T-helper 17 cell (primary cell): ENCODE results near the gene LIMS2. TPM values are rescaled to one million over a fixed set of nuclear protein-coding genes. Genes with fewer than 3 reads are reported as not detected.

ENCODE experiments used
- ATAC-seq: fragments of 150-1000 bp; cut with Tn5 transposase; 2 replicates; pipeline ENCODE4 v1.10.0; 2021; ENCODE audit warnings: mild to moderate bottlenecking, moderate library complexity
- DNase-seq, 3 donors: peaks; one replicate each; pipeline versions ENCODE4 v3.0.0 to v3.0.0-alpha.2; 2020 to 2021
- H3K9me3 ChIP-seq: one replicate; pipeline ENCODE4 v1.7.0; 2013; ENCODE audit warnings: low read length, mild to moderate bottlenecking; ENCODE audit not compliant: control insufficient read depth, poor library complexity, severe bottlenecking
- H3K27ac Mint-ChIP-seq: one replicate; pipeline ENCODE4 v1.8.0; 2022; ENCODE audit warnings: mild to moderate bottlenecking, moderate library complexity, mixed read lengths
- H3K27me3 Mint-ChIP-seq: one replicate; pipeline ENCODE4 v1.8.0; 2022; ENCODE audit warnings: mixed read lengths
- H3K36me3 Mint-ChIP-seq: one replicate; pipeline ENCODE4 v1.8.0; 2022; ENCODE audit warnings: low read depth, mixed read lengths
- H3K4me1 Mint-ChIP-seq: one replicate; pipeline ENCODE4 v1.8.0; 2022; ENCODE audit warnings: mild to moderate bottlenecking, mixed read lengths
- H3K4me3 Mint-ChIP-seq: one replicate; pipeline ENCODE4 v1.8.0; 2022; ENCODE audit warnings: mild to moderate bottlenecking, moderate library complexity, mixed read lengths
- total RNA-seq, 4 donors: library from RNA in 2 of 4; stranded (reverse) in 2 of 4; gene quantifications; one replicate each; pipeline ENCODE4 v1.2.3 and lab custom pipeline; 2022 to 2026

Gene LIMS2
- total RNA-seq, 2 donors from 2014 or later: 2.9 to 7.7 TPM

GRCh38 chr2:127678531-127678930 is 3.2 kb upstream of the LIMS2 start:
- H3K9me3 ChIP-seq: no peaks in the 10 kb centered on the region
- ATAC-seq (no peak), DNase-seq (no peak)
- Mint-ChIP-seq H3K27me3 (peaks cover 53% of the 10 kb centered on the region), H3K4me3 (no peak overlapping the region), H3K27ac (no peak overlapping the region), H3K4me1 (peaks cover 11% of the 10 kb centered on the region), H3K36me3 (peaks cover 9% of the 10 kb centered on the region)

DNA sequence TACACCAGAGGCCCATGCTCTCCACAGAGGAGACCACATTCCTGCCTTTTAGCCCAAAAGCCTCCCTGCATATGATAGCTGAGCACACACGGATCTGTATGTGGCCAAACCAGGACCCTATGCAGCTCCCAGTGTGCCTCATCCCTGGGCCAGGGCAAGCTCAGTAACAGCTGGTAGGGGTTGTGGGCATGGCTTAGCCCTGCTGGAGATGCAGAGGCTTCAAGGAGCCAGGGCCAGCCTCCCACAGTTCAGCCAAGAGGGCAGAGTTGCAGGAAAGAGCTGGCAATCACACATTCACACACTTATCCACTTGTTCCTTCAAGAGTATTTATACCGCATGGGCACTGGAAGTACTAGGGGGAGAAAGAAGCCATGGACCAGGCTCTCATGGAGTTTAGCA is 1.6 kb upstream of the LIMS2 start:
- DNase-seq: no peak
- H3K4me1 Mint-ChIP-seq: peaks cover 16% of the 10 kb centered on the region
- peaks cover 14% of the 10 kb centered on the region for H3K36me3 Mint-ChIP-seq
- H3K4me3 Mint-ChIP-seq: peak overlapping the region; percentile 21
- ATAC-seq: no peak
- no peaks in the 10 kb centered on the region for H3K9me3 ChIP-seq
- H3K27ac Mint-ChIP-seq: no peak overlapping the region
- peaks cover 69% of the 10 kb centered on the region for H3K27me3 Mint-ChIP-seq

DNA sequence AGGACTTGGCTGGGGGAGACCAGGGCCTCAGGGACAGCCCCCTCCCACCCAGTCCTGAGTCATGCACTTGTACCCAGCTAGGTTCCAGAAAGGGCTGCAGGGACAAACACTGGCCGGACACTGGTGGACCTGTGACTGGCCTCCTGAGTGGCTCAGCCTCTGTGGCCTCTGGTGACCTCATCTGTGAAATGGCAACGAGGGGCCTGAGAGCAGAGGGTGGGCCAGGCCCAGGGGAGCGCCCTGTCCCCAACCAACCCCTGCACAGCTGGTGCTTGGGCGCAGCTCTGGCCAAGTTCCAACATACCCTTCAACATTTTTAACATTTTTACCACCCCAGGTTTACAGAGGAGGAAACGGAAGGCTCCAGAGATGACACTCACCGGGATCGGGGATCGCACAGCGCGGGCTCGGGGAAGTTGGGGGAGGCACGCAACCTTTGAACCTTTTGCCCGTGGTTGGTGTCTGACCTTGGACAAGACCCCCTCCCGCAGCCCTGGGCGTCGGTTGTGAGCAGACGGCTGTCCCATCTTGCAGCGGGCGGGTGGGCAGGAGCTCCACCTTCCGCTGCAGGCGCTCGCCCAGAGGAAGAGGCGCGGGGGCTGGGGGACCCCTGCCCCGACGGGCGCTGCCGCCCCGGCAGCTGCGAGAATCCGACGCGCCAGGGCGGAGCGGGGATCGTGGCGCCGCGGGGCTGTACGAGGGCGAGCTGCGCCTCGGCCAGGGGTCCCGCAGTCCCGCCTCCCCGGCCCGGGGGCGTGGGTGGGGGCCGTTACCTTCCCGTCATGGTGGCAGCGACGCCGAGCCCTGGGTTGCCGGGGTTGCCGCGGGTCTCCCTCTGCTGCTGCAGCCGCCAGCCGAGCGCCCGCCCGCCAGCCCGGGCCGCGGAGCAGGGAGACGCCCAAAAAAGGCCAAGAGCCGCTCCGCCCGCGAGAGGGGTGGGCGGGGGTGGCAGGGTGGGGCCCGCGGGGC is 805 bp downstream of the LIMS2 start:
- ATAC-seq: peak; percentile 59
- H3K9me3 ChIP-seq: no peaks in the 10 kb centered on the region
- Mint-ChIP-seq H3K36me3 (peaks cover 14% of the 10 kb centered on the region), H3K4me3 (peak overlapping the region; percentile 82), H3K27ac (peak overlapping the region; percentile 19), H3K4me1 (peaks cover 16% of the 10 kb centered on the region), H3K27me3 (peaks cover 81% of the 10 kb centered on the region)
- DNase-seq: no peak

GRCh38 chr2:127673291-127674069 is 1.9 kb downstream of the LIMS2 start:
- Mint-ChIP-seq H3K36me3 (peaks cover 11% of the 10 kb centered on the region), H3K27ac (peak overlapping the region; percentile 19), H3K4me1 (peaks cover 16% of the 10 kb centered on the region), H3K4me3 (peak overlapping the region; percentile 82), H3K27me3 (peaks cover 81% of the 10 kb centered on the region)
- H3K9me3 ChIP-seq: no peaks in the 10 kb centered on the region
- DNase-seq (no peak), ATAC-seq (no peak)

DNA sequence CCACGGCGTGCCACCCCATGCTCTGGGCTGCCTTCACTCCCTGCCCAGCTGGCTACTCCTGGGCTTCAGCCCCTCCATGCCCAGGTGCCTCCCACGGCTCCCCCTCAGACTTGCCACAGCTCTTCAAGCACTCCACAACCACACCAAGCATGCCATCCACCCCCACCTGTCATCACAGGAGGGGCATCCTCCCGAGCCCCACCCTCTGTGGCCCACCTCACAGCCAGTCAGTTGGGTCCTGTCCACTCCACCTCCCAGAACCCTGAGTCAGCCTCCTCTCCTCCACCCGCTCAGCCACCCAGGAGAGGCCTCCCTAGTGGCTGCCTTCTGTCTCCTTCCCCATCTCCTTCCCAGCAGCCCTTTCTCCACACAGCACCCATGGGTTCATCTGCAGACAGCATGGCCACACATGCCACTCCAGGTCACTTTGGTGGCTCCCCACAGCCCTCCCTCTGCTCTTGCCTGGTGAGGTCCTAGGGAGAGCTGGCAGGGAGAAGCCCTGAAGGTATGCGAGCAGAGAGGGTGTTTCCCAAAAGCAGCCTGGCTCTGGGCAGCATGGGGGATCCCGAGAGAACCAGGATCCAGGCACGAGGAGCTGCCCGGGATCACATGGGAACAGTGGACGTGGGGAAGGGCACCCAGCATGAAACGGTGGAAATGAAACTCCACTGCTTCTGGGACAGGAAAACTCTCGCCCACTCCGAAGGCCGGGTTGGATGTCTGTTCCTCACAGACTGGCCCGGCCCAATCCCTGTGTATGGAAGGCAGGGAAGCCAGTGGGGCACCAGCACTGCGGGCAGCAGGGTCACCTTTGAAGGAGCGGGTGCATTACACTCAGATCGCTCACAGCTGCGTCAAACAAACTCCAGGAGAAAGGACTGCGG is 2.7 kb downstream of the LIMS2 start:
- H3K9me3 ChIP-seq: no peaks in the 10 kb centered on the region
- no peak overlapping the region for H3K4me3 Mint-ChIP-seq
- H3K4me1 Mint-ChIP-seq: peaks cover 16% of the 10 kb centered on the region
- peaks cover 72% of the 10 kb centered on the region for H3K27me3 Mint-ChIP-seq
- no peak overlapping the region for H3K27ac Mint-ChIP-seq
- DNase-seq: no peak
- no peak for ATAC-seq
- H3K36me3 Mint-ChIP-seq: peaks cover 8% of the 10 kb centered on the region

- Mint-ChIP-seq H3K27me3 (peaks cover 67% of the 10 kb centered on the region), H3K27ac (no peak overlapping the region), H3K36me3 (peaks cover 8% of the 10 kb centered on the region), H3K4me3 (no peak overlapping the region), H3K4me1 (peaks cover 16% of the 10 kb centered on the region)
- DNase-seq (no peak), ATAC-seq (no peak)
- H3K9me3 ChIP-seq: no peaks in the 10 kb centered on the region
These were observed 3.6 kb downstream of the LIMS2 start for GRCh38 chr2:127671557-127672302.

- Mint-ChIP-seq H3K27ac (no peak overlapping the region), H3K4me1 (peaks cover 14% of the 10 kb centered on the region), H3K36me3 (peaks cover 5% of the 10 kb centered on the region), H3K4me3 (no peak overlapping the region), H3K27me3 (peaks cover 67% of the 10 kb centered on the region)
- H3K9me3 ChIP-seq: no peaks in the 10 kb centered on the region
- DNase-seq (no peak), ATAC-seq (no peak)
These were observed 4.4 kb downstream of the LIMS2 start for GRCh38 chr2:127670957-127671290.

DNA sequence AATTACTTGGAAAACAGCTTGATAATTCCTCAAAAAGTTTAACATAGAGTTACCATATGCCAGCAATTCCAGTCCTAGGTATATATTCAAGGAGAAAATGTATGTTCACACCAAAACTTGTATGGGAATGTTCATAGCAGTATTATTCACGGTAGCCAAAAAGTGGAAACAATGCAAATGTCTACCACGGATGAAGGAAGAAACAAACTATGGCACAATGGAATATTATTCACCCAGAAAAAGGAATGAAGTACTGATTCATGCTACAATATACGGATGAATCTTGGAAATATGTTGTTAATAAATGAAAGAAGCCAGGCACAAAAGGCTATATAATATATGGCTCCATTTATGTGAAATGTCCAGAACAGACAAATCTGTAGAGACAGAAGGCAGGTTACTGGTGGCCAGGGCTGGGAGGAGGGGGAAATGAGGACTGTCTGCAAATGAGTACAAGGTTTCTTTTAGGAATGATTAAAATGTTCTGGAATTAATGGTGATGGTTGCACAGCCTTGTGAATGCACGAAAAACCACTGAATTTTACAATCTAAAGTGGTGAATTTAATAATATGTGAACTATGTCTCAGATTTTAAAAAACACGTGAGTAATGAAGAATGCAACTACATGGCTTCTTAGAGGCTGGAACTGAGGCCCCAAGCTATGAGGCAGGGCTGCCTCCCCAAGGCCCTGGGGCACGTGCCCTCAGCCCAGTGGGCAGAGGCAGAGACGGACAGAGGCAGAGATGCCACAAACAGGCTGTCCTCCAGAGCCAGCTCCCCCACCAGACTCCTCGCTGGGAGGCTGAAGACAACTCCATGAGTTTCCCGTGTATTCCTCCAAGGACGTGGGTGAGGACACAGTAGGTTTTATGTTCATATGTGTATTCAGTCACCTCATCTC is 5.0 kb downstream of the LIMS2 start:
- Mint-ChIP-seq H3K4me1 (peaks cover 9% of the 10 kb centered on the region), H3K27me3 (peaks cover 69% of the 10 kb centered on the region), H3K4me3 (no peak overlapping the region), H3K36me3 (peaks cover 5% of the 10 kb centered on the region), H3K27ac (no peak overlapping the region)
- ATAC-seq (no peak), DNase-seq (no peak)
- H3K9me3 ChIP-seq: no peaks in the 10 kb centered on the region

DNA sequence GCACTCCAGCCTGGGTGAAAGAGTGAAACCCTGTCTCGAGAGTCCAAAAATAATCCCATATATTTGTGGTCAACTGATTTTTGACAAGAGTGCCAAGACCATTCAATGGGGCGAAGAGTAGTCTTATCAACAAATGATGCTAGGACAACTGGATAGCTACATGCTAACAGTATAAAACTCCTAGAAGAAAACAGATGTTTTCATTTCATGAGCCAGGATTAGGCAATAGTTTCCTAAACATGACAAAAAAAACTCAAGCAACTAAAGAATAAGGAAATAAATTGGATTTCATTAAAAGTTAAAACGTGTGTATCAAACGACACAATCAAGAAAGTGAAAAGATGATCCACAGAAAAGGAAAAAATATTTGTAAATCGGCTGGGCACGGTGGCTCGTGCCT is 6.3 kb downstream of the LIMS2 start:
- Mint-ChIP-seq H3K27me3 (peaks cover 74% of the 10 kb centered on the region), H3K27ac (no peak overlapping the region), H3K36me3 (peaks cover 5% of the 10 kb centered on the region), H3K4me1 (peaks cover 6% of the 10 kb centered on the region), H3K4me3 (no peak overlapping the region)
- H3K9me3 ChIP-seq: no peaks in the 10 kb centered on the region
- DNase-seq: no peak
- no peak for ATAC-seq

GRCh38 chr2:127665267-127665893 is 9.9 kb downstream of the LIMS2 start:
- DNase-seq: no peak
- no peak overlapping the region for H3K27ac Mint-ChIP-seq
- no peak overlapping the region for H3K4me3 Mint-ChIP-seq
- H3K9me3 ChIP-seq: no peaks in the 10 kb centered on the region
- no peaks in the 10 kb centered on the region for H3K4me1 Mint-ChIP-seq
- no peak for ATAC-seq
- peaks cover 69% of the 10 kb centered on the region for H3K27me3 Mint-ChIP-seq
- H3K36me3 Mint-ChIP-seq: no peaks in the 10 kb centered on the region

DNA sequence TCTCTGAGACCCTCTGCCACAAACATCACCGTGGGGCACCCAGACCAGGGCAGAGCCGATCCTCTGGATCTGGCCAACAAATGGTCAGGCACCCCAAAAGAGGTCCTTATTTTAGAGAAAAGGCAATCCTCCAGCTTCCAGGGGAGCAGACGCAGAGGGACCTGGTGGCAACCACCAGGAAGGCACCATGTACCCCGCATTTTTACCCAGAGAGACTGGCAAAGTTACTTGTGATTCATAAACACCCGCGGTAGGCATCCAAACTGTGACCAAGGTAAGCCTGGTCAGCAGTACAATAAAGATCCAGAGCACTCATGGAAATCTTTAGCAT is 10.5 kb downstream of the LIMS2 start:
- H3K4me1 Mint-ChIP-seq: no peaks in the 10 kb centered on the region
- H3K27ac Mint-ChIP-seq: no peak overlapping the region
- H3K27me3 Mint-ChIP-seq: peaks cover 69% of the 10 kb centered on the region
- no peak for ATAC-seq
- H3K4me3 Mint-ChIP-seq: no peak overlapping the region
- H3K9me3 ChIP-seq: no peaks in the 10 kb centered on the region
- H3K36me3 Mint-ChIP-seq: no peaks in the 10 kb centered on the region
- DNase-seq: no peak
